ENCODE results near the gene SCYL2.

The SCYL2 gene

GRCh38 chr12:100356644-100357223 lies 89.8 kb downstream of the SCYL2 start, which contains the start of gene SLC17A8:
Gene SLC17A8 (plus strand): TSS chr12:100357074. CDS start chr12:100357392, 318 bp downstream.
- Histone ChIP-seq H3K4me1 (ENCODE audit: control insufficient read depth, insufficient read depth, low read length) (no peaks in the 10 kb centered on the region), H3K9me3 (ENCODE audit: control insufficient read depth, insufficient read depth, low read depth, low read length) (no peaks in the 10 kb centered on the region), H3K36me3 (ENCODE audit: control insufficient read depth in 2 of 2, insufficient read depth in 1 of 2, low read length in 2 of 2) (no peaks in the 10 kb centered on the region), H3K4me3 (ENCODE audit: low read depth, low read length) (no peak within 1 kb of the TSS), H3K27ac (ENCODE audit: extremely low read depth, low read depth, low read length) (no peak within 1 kb of the TSS)
- ChIA-PET POLR2A (no interaction called here), CTCF (interaction anchor here (1.0 kb wide), 1 partner anchor 48 kb away, joined by 3 read pairs; no protein-coding TSS in a partner anchor)
- TF ChIP-seq GFI1B (tag by site-specific recombination; IDR thresholded peaks at IDR 0.05) (no peak), HOXD13 (CRISPR knock-in tag; IDR thresholded peaks at IDR 0.05; ENCODE audit: borderline replicate concordance) (no peak), ZNF174 (tag by site-specific recombination; IDR thresholded peaks at IDR 0.05) (no peak), BCL11A (tag by site-specific recombination; IDR thresholded peaks at IDR 0.05; ENCODE audit: low read depth) (no peak), ZNF664 (tag by site-specific recombination; IDR thresholded peaks at IDR 0.05) (no peak), PRDM1 (tag by site-specific recombination; IDR thresholded peaks at IDR 0.05) (no peak), KLF9 (tag by site-specific recombination; IDR thresholded peaks at IDR 0.05; ENCODE audit: low read depth) (no peak), ZNF776 (tag by site-specific recombination; IDR thresholded peaks at IDR 0.05; ENCODE audit: borderline replicate concordance) (no peak), ZNF530 (tag by site-specific recombination; IDR thresholded peaks at IDR 0.05; ENCODE audit: low read depth) (no peak), BCL11B (tag by site-specific recombination; IDR thresholded peaks at IDR 0.05; ENCODE audit: low read depth) (no peak), ZNF837 (tag by site-specific recombination; IDR thresholded peaks at IDR 0.05) (no peak), ZNF621 (tag by site-specific recombination; IDR thresholded peaks at IDR 0.05) (no peak), ZNF707 (tag by site-specific recombination; IDR thresholded peaks at IDR 0.05) (no peak)
- TF ChIP-seq, protein P1, sequence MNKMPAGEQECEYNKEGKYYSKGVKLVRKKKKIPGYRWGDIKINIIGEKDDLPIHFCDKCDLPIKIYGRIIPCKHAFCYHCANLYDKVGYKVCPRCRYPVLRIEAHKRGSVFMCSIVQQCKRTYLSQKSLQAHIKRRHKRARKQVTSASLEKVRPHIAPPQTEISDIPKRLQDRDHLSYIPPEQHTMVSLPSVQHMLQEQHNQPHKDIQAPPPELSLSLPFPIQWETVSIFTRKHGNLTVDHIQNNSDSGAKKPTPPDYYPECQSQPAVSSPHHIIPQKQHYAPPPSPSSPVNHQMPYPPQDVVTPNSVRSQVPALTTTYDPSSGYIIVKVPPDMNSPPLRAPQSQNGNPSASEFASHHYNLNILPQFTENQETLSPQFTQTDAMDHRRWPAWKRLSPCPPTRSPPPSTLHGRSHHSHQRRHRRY (tag by site-specific recombination; IDR thresholded peaks at IDR 0.05) = no peak

DNA sequence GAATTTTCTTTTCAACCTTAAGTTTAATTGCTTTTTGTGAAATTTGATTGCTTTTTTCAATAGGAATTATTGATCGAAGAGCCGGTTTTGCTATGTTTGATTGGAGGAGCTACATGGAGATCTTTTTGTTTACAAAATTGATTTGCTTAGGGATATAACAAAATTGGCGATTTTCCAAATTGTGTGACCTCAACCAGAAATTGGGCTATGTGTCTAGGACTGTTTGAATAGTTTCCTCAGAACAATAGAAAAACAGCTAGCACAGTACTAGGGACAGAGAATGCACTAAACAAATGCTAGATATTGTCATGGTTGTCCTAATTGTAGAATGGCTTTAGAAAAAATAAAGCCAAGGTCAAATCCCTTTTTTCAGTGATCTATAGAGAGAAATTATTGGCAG lies 92.3 kb downstream of the SCYL2 start:
- POLR2A ChIA-PET = no interaction called here
- H3K27ac ChIP-seq (ENCODE audit: extremely low read depth, low read depth, low read length) = no peak overlapping the region
- TF ChIP-seq GLIS1 (tag by site-specific recombination; IDR thresholded peaks at IDR 0.05) (no peak), ZNF138 (tag by site-specific recombination; IDR thresholded peaks at IDR 0.05; ENCODE audit: borderline replicate concordance) (no peak), KLF10 (tag by site-specific recombination; IDR thresholded peaks at IDR 0.05) (no peak), ZNF580 (tag by site-specific recombination; IDR thresholded peaks at IDR 0.05) (no peak), ZBTB48 (tag by site-specific recombination; IDR thresholded peaks at IDR 0.05) (no peak), ZNF341 (tag by site-specific recombination; IDR thresholded peaks at IDR 0.05; ENCODE audit: low read depth) (no peak)
- TF ChIP-seq, protein P2, sequence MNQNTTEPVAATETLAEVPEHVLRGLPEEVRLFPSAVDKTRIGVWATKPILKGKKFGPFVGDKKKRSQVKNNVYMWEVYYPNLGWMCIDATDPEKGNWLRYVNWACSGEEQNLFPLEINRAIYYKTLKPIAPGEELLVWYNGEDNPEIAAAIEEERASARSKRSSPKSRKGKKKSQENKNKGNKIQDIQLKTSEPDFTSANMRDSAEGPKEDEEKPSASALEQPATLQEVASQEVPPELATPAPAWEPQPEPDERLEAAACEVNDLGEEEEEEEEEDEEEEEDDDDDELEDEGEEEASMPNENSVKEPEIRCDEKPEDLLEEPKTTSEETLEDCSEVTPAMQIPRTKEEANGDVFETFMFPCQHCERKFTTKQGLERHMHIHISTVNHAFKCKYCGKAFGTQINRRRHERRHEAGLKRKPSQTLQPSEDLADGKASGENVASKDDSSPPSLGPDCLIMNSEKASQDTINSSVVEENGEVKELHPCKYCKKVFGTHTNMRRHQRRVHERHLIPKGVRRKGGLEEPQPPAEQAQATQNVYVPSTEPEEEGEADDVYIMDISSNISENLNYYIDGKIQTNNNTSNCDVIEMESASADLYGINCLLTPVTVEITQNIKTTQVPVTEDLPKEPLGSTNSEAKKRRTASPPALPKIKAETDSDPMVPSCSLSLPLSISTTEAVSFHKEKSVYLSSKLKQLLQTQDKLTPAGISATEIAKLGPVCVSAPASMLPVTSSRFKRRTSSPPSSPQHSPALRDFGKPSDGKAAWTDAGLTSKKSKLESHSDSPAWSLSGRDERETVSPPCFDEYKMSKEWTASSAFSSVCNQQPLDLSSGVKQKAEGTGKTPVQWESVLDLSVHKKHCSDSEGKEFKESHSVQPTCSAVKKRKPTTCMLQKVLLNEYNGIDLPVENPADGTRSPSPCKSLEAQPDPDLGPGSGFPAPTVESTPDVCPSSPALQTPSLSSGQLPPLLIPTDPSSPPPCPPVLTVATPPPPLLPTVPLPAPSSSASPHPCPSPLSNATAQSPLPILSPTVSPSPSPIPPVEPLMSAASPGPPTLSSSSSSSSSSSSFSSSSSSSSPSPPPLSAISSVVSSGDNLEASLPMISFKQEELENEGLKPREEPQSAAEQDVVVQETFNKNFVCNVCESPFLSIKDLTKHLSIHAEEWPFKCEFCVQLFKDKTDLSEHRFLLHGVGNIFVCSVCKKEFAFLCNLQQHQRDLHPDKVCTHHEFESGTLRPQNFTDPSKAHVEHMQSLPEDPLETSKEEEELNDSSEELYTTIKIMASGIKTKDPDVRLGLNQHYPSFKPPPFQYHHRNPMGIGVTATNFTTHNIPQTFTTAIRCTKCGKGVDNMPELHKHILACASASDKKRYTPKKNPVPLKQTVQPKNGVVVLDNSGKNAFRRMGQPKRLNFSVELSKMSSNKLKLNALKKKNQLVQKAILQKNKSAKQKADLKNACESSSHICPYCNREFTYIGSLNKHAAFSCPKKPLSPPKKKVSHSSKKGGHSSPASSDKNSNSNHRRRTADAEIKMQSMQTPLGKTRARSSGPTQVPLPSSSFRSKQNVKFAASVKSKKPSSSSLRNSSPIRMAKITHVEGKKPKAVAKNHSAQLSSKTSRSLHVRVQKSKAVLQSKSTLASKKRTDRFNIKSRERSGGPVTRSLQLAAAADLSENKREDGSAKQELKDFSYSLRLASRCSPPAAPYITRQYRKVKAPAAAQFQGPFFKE (tag by site-specific recombination; IDR thresholded peaks at IDR 0.05; ENCODE audit: borderline replicate concordance) = no peak
- no peak overlapping the region for H3K4me3 ChIP-seq (ENCODE audit: low read depth, low read length)
- H3K9me3 ChIP-seq (ENCODE audit: control insufficient read depth, insufficient read depth, low read depth, low read length) = no peaks in the 10 kb centered on the region
- H3K36me3 ChIP-seq (ENCODE audit: control insufficient read depth in 2 of 2, insufficient read depth in 1 of 2, low read length in 2 of 2) = no peaks in the 10 kb centered on the region
- no peaks in the 10 kb centered on the region for H3K4me1 ChIP-seq (ENCODE audit: control insufficient read depth, insufficient read depth, low read length)
- CTCF ChIA-PET = interaction anchor here (0.7 to 2.1 kb wide), 5 partner anchors 11 to 1665 kb away, joined by 3 to 7 read pairs (median 3); no protein-coding TSS in a partner anchor

All from HEK293 (cell line).